GM12872 (cell line): ENCODE measurements around the gene LIMK1.

Source experiments
- TF ChIP-seq, protein P1 (sequence below): IDR thresholded peaks from 3 replicates; pipeline ENCODE4 v1.5.1; 2011; ENCODE audit warnings: low read depth, mild to moderate bottlenecking, low read length, moderate library complexity; ENCODE audit not compliant: insufficient read depth

Gene LIMK1

DNA sequence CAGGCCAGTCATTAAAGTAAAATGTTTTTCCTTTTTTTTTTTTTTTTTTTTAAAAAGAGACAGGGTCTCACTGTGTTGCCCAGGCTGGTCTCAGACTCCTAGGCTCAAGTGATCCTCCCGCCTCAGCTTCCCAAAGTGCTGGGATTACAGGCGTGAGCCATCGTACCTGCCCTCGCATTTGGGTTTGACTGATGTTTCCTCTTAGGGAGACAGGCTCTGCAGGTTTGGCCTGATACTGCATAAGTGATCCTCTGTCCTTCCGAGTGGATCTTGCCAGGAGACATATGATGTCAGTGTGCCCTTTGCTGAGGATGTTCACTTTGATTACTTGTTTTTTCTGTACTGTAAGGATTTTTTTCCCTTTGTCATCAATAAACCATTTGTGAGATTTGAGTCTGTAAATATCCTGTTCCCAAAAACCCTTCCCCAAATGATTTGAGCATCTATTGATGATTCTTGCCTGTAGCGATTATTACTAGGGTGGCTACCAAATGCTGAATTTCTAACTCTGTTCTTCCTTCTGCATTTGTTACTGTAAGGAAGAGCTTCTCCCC is 19.7 kb downstream of the LIMK1 start:
- TF ChIP-seq, protein P1, sequence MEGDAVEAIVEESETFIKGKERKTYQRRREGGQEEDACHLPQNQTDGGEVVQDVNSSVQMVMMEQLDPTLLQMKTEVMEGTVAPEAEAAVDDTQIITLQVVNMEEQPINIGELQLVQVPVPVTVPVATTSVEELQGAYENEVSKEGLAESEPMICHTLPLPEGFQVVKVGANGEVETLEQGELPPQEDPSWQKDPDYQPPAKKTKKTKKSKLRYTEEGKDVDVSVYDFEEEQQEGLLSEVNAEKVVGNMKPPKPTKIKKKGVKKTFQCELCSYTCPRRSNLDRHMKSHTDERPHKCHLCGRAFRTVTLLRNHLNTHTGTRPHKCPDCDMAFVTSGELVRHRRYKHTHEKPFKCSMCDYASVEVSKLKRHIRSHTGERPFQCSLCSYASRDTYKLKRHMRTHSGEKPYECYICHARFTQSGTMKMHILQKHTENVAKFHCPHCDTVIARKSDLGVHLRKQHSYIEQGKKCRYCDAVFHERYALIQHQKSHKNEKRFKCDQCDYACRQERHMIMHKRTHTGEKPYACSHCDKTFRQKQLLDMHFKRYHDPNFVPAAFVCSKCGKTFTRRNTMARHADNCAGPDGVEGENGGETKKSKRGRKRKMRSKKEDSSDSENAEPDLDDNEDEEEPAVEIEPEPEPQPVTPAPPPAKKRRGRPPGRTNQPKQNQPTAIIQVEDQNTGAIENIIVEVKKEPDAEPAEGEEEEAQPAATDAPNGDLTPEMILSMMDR: no peak

- TF ChIP-seq, protein P1: no peak
Observed at GRCh38 chr7:74104702-74105101, 21.1 kb downstream of the LIMK1 start.

DNA sequence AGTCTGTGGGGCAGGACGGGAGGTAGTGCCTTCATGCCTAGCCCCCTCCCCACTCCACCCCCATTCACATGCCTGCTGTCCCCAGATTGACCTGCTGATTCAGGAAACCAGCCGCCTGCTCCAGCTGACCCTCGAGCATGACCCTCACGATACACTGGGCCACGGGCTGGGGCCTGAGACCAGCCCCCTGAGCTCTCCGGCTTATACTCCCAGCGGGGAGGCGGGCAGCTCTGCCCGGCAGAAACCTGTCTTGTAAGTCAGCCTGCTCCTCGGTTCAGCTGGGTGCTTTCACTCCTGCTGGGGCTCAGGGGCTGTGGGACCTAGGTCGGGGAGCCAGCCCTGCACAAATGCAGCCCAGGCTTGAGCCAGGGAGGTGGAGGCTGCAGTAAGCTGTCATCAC is 22.4 kb downstream of the LIMK1 start:
- TF ChIP-seq, protein P1: no peak

GRCh38 chr7:74106846-74107245 is 23.2 kb downstream of the LIMK1 start:
- TF ChIP-seq, protein P1: no peak

GRCh38 chr7:74115326-74115725 is 31.7 kb downstream of the LIMK1 start:
- TF ChIP-seq, protein P1: no peak

- TF ChIP-seq, protein P1: no peak
Observed at GRCh38 chr7:74116356-74116755, 32.8 kb downstream of the LIMK1 start.

DNA sequence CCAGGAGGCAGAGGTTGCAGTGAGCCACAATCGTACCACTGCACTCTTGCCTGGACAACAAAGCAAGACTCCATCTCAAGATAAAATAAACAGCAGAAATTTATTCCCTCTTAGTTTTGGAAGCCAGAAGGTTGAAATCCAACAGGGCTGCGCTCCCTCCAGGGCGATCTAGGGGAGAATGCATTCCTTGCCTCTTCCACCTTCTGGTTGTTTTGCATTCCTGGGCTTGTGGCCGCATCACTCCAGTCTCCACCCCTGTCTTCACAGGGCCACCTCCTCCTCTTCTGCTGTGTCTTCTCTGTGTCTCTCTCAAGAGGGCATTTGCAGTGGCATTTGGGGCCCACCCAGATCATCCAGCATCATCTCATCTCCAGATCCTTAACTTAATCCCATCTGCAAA is 36.2 kb downstream of the LIMK1 start:
- TF ChIP-seq, protein P1: no peak
